Tibial artery (tissue), 4 donors: ENCODE measurements around the gene RALGPS1.

ENCODE experiments used
- DNase-seq, 2 donors: peaks; one replicate each; pipeline ENCODE4 v3.0.0-alpha.2; 2019
- H3K27ac ChIP-seq, 2 donors: fragments of 200-600 bp; sonication (generic) in 1 of 2; 1 replicate in 1 of 2; 2 replicates in 1 of 2; pipeline ENCODE4 v1.5.1; 2018 to 2019; ENCODE audit warnings: mild to moderate bottlenecking in 1 of 2
- H3K27me3 ChIP-seq, 2 donors: fragments of 200-600 bp; sonication (generic) in 1 of 2; one replicate each; pipeline versions ENCODE4 v1.5.1 to v1.6.0; 2016 to 2019
- H3K36me3 ChIP-seq, 3 donors: fragments of 200-600 bp; sonication (generic) in 2 of 3; one replicate each; pipeline ENCODE4 v1.5.1; 2016 to 2019; ENCODE audit warnings: mild to moderate bottlenecking in 2 of 3
- H3K4me1 ChIP-seq, 4 donors: fragments of 200-600 bp; sonication (generic) in 2 of 4; 1 replicate in 3 of 4; 2 replicates in 1 of 4; pipeline ENCODE4 v1.5.1; 2016 to 2019
- H3K4me3 ChIP-seq, 2 donors: fragments of 200-600 bp; sonication (generic) in 1 of 2; 1 replicate in 1 of 2; 2 replicates in 1 of 2; pipeline ENCODE4 v1.5.1; 2018 to 2019; ENCODE audit warnings: mild to moderate bottlenecking in 2 of 2
- H3K9me3 ChIP-seq, 3 donors: fragments of 200-600 bp; sonication (generic) in 1 of 3; one replicate each; pipeline ENCODE4 v1.5.1; 2016 to 2019
- intact Hi-C: fragments of 100-400 bp; cut with DNase I; formaldehyde crosslinking; loops from one replicate; pipeline ENCODE4 v1.15.0; 2023; ENCODE audit warnings: low total_unique reads
- TF ChIP-seq, protein P1 (sequence below), 2 experiments: fragments of 200-600 bp in 1 of 2; fragments of 450-650 bp in 1 of 2; IDR thresholded peaks; one replicate each; pipeline ENCODE4 v1.5.1; 2017 to 2019; ENCODE audit warnings: antibody characterized with exemption in 2 of 2, mild to moderate bottlenecking in 1 of 2, moderate library complexity in 1 of 2

The RALGPS1 gene

GRCh38 chr9:127067603-127068220 is 153.1 kb downstream of the RALGPS1 start:
- no peaks in the 10 kb centered on the region for H3K9me3 ChIP-seq
- DNase-seq = no peak
- TF ChIP-seq, protein P1, sequence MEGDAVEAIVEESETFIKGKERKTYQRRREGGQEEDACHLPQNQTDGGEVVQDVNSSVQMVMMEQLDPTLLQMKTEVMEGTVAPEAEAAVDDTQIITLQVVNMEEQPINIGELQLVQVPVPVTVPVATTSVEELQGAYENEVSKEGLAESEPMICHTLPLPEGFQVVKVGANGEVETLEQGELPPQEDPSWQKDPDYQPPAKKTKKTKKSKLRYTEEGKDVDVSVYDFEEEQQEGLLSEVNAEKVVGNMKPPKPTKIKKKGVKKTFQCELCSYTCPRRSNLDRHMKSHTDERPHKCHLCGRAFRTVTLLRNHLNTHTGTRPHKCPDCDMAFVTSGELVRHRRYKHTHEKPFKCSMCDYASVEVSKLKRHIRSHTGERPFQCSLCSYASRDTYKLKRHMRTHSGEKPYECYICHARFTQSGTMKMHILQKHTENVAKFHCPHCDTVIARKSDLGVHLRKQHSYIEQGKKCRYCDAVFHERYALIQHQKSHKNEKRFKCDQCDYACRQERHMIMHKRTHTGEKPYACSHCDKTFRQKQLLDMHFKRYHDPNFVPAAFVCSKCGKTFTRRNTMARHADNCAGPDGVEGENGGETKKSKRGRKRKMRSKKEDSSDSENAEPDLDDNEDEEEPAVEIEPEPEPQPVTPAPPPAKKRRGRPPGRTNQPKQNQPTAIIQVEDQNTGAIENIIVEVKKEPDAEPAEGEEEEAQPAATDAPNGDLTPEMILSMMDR (IDR thresholded peaks at IDR 0.05) = no peak
- intact Hi-C loops = no loop called here
- H3K4me3 ChIP-seq = no peak overlapping the region
- H3K27me3 ChIP-seq = no peaks in the 10 kb centered on the region
- H3K36me3 ChIP-seq = peaks cover 0 to 4% (median 0%) of the 10 kb centered on the region in 3 donors
- no peaks in the 10 kb centered on the region for H3K4me1 ChIP-seq
- no peak overlapping the region for H3K27ac ChIP-seq

DNA sequence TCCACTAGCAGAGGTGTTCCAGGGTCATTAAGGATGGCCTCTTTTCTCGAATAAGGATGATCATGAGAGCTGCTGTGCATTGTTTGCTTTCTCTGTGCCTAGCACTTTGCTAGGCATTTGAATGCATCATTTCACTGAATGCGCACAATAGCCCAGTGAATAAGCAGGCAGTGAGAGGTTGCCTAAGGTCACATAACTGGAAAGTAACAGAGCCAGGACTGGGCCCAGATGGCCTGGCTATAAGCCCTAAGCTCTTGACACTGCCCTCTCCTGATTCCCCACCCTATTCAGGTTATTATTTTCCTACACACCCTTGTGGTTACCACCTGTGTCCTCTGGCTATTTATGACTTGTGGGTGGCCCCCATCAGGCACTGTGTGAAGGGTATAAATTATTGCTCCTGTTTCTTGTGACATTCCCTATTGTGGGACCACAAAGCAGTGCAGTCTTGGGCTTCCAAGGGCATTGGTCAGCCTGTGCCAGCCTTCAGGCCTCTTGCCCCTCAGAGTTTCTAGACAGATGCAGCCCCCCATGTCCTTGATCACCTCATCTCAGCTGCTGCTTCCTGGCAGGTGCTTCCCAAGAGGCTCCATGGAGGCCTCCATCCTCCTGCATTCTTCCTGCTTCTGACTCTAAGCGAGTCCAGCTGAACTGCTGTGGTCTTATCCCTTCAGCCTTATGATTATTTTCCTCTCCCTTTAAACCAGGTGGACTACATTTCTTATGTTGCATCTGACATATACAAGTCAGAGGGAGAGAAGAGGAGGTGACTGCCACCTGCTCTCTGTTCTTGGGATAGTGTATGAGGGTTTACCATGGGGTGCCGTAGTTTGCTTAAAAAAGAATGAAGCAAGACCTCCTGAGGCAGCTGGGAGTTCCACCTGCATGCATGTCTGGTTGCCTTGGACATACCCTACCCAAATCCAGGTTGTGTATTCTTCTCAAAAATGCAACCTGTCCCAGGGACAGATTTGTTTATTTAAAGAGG is 160.3 kb downstream of the RALGPS1 start:
- Histone ChIP-seq H3K9me3 (no peaks in the 10 kb centered on the region), H3K4me3 (no peak overlapping the region), H3K27me3 (no peaks in the 10 kb centered on the region), H3K27ac (no peak overlapping the region), H3K36me3 (peaks cover 0 to 4% (median 0%) of the 10 kb centered on the region in 3 donors), H3K4me1 (peaks cover 0 to 15% (median 8%) of the 10 kb centered on the region in 4 donors)
- DNase-seq = peak in 1 of 2 donors; percentile 27
- intact Hi-C loops = no loop called here
- TF ChIP-seq, protein P1 (IDR thresholded peaks at IDR 0.05) = no peak

DNA sequence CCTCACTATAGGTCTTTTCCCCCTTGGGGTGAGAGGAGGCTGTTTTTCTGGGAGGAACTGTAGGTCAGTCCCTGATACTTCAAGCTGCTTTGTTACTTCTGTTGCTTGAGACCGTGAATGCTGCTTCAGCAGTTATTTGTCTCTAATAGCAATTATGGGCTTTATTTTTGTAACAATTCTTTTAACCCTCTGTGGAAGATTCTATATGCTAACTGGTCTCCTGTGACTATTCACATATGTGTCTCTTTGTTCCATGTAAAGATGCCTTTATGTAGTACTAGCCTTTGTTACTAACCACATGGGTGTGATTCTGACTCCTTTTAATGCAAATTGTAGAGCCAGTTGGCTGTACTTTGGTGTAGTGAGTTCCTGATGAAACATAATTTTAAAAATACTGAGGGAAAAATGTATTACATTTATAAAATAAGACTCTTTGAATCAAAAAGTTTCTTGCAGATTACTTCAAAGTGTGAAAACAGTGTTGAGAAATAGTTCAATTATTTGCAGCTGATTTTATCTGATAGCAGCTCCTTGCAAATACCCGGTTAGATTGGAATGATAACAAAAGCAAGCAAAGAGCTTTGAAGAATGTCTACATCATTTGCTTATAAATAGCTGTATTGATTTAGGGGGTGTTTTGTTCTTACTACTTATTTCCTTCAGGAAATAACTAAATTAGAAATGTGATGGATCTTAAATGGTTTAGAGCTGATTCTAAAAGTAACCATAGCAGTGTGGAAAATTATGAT is 161.2 kb downstream of the RALGPS1 start:
- no peak overlapping the region for H3K27ac ChIP-seq
- peaks cover 0 to 15% (median 8%) of the 10 kb centered on the region in 4 donors for H3K4me1 ChIP-seq
- no peak for DNase-seq
- no peak overlapping the region for H3K4me3 ChIP-seq
- H3K36me3 ChIP-seq = no peaks in the 10 kb centered on the region
- intact Hi-C loops = no loop called here
- H3K27me3 ChIP-seq = no peaks in the 10 kb centered on the region
- TF ChIP-seq, protein P1 (IDR thresholded peaks at IDR 0.05) = no peak
- no peaks in the 10 kb centered on the region for H3K9me3 ChIP-seq

DNA sequence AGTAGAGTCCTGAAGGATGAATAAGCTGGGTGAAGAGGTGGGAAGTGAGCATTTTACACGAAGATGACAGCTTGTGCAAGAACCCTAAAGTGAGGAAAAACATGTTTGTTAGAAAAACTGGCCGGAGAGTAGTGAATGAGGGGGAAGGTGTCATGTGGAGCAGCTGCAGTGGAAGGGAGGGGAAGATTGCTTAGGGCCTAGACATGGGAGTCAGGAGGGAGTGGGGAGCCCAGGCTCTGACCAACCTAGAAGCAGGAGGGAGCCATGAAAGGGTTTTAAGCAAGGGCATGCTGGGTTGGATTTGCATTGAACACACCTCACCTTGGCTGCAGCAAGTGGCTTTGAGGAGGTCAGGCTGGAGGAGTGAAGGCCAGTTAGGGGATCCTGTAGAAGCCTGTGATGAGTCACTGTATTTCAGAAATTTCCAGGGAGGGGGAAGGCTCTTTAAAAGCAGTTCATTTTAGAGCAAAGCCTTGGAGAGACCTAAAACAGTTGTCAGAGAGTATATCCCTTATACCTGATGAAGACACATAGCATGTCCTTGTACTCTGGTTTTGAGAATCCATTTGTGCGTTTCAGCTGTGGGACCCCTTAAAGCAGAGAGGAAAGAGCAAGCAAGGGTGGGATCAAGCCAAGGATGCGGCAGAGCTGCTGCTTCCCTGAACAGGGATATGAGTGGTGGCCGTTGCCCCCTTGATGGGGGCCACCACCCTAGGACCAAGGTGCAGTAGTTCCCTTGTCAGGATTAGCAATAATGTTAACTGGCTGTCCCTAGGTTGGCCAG is 162.5 kb downstream of the RALGPS1 start:
- no peaks in the 10 kb centered on the region for H3K36me3 ChIP-seq
- no peaks in the 10 kb centered on the region for H3K9me3 ChIP-seq
- no peak overlapping the region for H3K27ac ChIP-seq
- intact Hi-C loops = no loop called here
- no peak overlapping the region for H3K4me3 ChIP-seq
- no peaks in the 10 kb centered on the region for H3K27me3 ChIP-seq
- DNase-seq = no peak
- peaks cover 0 to 15% (median 8%) of the 10 kb centered on the region in 4 donors for H3K4me1 ChIP-seq
- TF ChIP-seq, protein P1 (IDR thresholded peaks at IDR 0.05) = no peak

GRCh38 chr9:127077644-127077946 is 163.0 kb downstream of the RALGPS1 start:
- H3K27ac ChIP-seq = no peak overlapping the region
- H3K4me1 ChIP-seq = peaks cover 0 to 15% (median 8%) of the 10 kb centered on the region in 4 donors
- H3K9me3 ChIP-seq = no peaks in the 10 kb centered on the region
- no peak for DNase-seq
- intact Hi-C loops = no loop called here
- no peak overlapping the region for H3K4me3 ChIP-seq
- H3K36me3 ChIP-seq = no peaks in the 10 kb centered on the region
- TF ChIP-seq, protein P1 (IDR thresholded peaks at IDR 0.05) = no peak
- H3K27me3 ChIP-seq = no peaks in the 10 kb centered on the region
